Esophagus squamous epithelium (tissue), 4 donors: Measurements from ENCODE around the gene NCAPD2.

Experiments
- CTCF ChIP-seq, 6 experiments: fragments of 450-650 bp in 4 of 6; fragments of 200-600 bp in 2 of 6; sonication (generic) in 2 of 6; IDR thresholded peaks; one replicate each; pipeline ENCODE4 v1.5.1; 2016 to 2019; ENCODE audit warnings: antibody characterized with exemption in 6 of 6, mild to moderate bottlenecking in 4 of 6, moderate library complexity in 4 of 6
- POLR2A ChIP-seq, 4 donors: fragments of 450-650 bp; IDR thresholded peaks; one replicate each; pipeline ENCODE4 v1.6.1; 2017; ENCODE audit warnings: antibody characterized with exemption in 4 of 4, mild to moderate bottlenecking in 4 of 4, moderate library complexity in 3 of 4

- TF ChIP-seq CTCF (IDR thresholded peaks at IDR 0.05), result no peak
- TF ChIP-seq POLR2A (IDR thresholded peaks at IDR 0.05), result no peak
Measured at GRCh38 chr12:6494968-6495367, 1.1 kb downstream of the NCAPD2 start.
